ENCODE results near the gene UNC5A. TPM values are rescaled to one million over a fixed set of nuclear protein-coding genes. Genes with fewer than 3 reads are reported as not detected.

UNC5A gene
- total and polyA plus RNA-seq, 10 of the 15 experiments (the other 5 are each of a cell fraction or from before 2014, with no cell fraction given), result not detected

GRCh38 chr5:176829320-176829719 is 19.0 kb downstream of the UNC5A start:
- POLR2A ChIA-PET, result no interaction called here
- in situ Hi-C loops (cut with MboI) (no loop called here), intact Hi-C loops (cut with micrococcal nuclease; ENCODE audit: unreplicated experiment) (no loop called here)
- Histone ChIP-seq H3K9me3 (replicated peaks; ENCODE audit: control insufficient read depth, insufficient read depth, low read length) (no peaks in the 10 kb centered on the region), H3K4me2 (ENCODE audit: control insufficient read depth, insufficient read depth) (no peak overlapping the region), H2AFZ (ENCODE audit: control insufficient read depth, low read depth, low read length) (no peak overlapping the region), H3K4me1 (ENCODE audit: control insufficient read depth, insufficient read depth, low read length) (no peaks in the 10 kb centered on the region), H3K27ac (ENCODE audit: control insufficient read depth, insufficient read depth) (no peak overlapping the region), H3K79me2 (ENCODE audit: control insufficient read depth, insufficient read depth, low read length) (no peaks in the 10 kb centered on the region), H3K9ac (ENCODE audit: control insufficient read depth, insufficient read depth, low read length) (no peak overlapping the region), H4K20me1 (ENCODE audit: control insufficient read depth, insufficient read depth) (no peaks in the 10 kb centered on the region), H3K4me3 (no peak overlapping the region), H3K27me3 (replicated peaks in 1 of 2; ENCODE audit: control insufficient read depth in 2 of 2, insufficient read depth in 2 of 2, low read length in 1 of 2) (no peaks in the 10 kb centered on the region; a peak in 2 of 4 replicates), H3K36me3 (ENCODE audit: control insufficient read depth in 2 of 2, insufficient read depth in 2 of 2, low read length in 1 of 2) (no peaks in the 10 kb centered on the region)
- FAIRE-seq (no peak), DNase-seq (ENCODE audit: low read depth, low spot score) (no peak), ATAC-seq (no peak)
- TF ChIP-seq TCF3 (IDR thresholded peaks at IDR 0.05; ENCODE audit: borderline replicate concordance, insufficient read depth, low read depth, low read length), result no peak
- WGBS (ENCODE audit: insufficient coverage, insufficient replicate concordance, low lambda C conversion rate, missing lambda C conversion rate), result 30% methylated on average over 1 of the region's 2 CpGs
- SMC1A ChIA-PET (ENCODE audit: uncharacterized antibody, unreplicated experiment), result no interaction called here
- CTCF ChIA-PET, result no interaction called here
- RAD21 ChIA-PET (ENCODE audit: unreplicated experiment), result no interaction called here
- BruUV-seq (replicated peaks), result no TSS peak

- no peak for TF ChIP-seq ZNF622 (IDR thresholded peaks at IDR 0.05)
- no peak for TF ChIP-seq MTA2 (IDR thresholded peaks at IDR 0.05; ENCODE audit: low read depth)
- no peak for TF ChIP-seq CREM (IDR thresholded peaks at IDR 0.05; ENCODE audit: low read depth)
- SMC1A ChIA-PET (ENCODE audit: uncharacterized antibody, unreplicated experiment), result no interaction called here
- Histone ChIP-seq H3K4me2 (ENCODE audit: control insufficient read depth, insufficient read depth) (no peak overlapping the region), H3K9me3 (replicated peaks; ENCODE audit: control insufficient read depth, insufficient read depth, low read length) (no peaks in the 10 kb centered on the region), H2AFZ (ENCODE audit: control insufficient read depth, low read depth, low read length) (no peak overlapping the region), H3K27me3 (replicated peaks in 1 of 2; ENCODE audit: control insufficient read depth in 2 of 2, insufficient read depth in 2 of 2, low read length in 1 of 2) (no peaks in the 10 kb centered on the region; a peak in 2 of 4 replicates), H3K4me1 (ENCODE audit: control insufficient read depth, insufficient read depth, low read length) (no peaks in the 10 kb centered on the region), H3K79me2 (ENCODE audit: control insufficient read depth, insufficient read depth, low read length) (no peaks in the 10 kb centered on the region), H4K20me1 (ENCODE audit: control insufficient read depth, insufficient read depth) (no peaks in the 10 kb centered on the region), H3K27ac (ENCODE audit: control insufficient read depth, insufficient read depth) (no peak overlapping the region), H3K4me3 (no peak overlapping the region), H3K36me3 (ENCODE audit: control insufficient read depth in 2 of 2, insufficient read depth in 2 of 2, low read length in 1 of 2) (no peaks in the 10 kb centered on the region), H3K9ac (ENCODE audit: control insufficient read depth, insufficient read depth, low read length) (no peak overlapping the region)
- WGBS (ENCODE audit: insufficient coverage, insufficient replicate concordance, low lambda C conversion rate, missing lambda C conversion rate), result 78% methylated on average over 23 of the region's 23 CpGs
- RAD21 ChIA-PET (ENCODE audit: unreplicated experiment), result no interaction called here
- in situ Hi-C loops (cut with MboI), result no loop called here
- CTCF ChIA-PET, result no interaction called here
- DNase-seq (ENCODE audit: low read depth, low spot score), result no peak
- POLR2A ChIA-PET, result no interaction called here
- no peak for FAIRE-seq
- no TSS peak for BruUV-seq (replicated peaks)
- ATAC-seq, result no peak
- intact Hi-C loops (cut with micrococcal nuclease; ENCODE audit: unreplicated experiment), result no loop called here
Observed at GRCh38 chr5:176830422-176830994, 20.1 kb downstream of the UNC5A start.

Measured in GM12878 (cell line).